Esophagus muscularis mucosa (tissue), 3 donors: Measurements from ENCODE around the gene SIRPG.

Experiments
- EP300 ChIP-seq: sonication (generic); formaldehyde crosslinking; IDR thresholded peaks from one replicate; pipeline ENCODE4 v1.6.1; 2017; ENCODE audit warnings: antibody characterized with exemption
- TF ChIP-seq, protein P1 (sequence below), 3 experiments: fragments of 200-600 bp in 2 of 3; fragments of 450-650 bp in 1 of 3; sonication (generic) in 2 of 3; IDR thresholded peaks; one replicate each; pipeline ENCODE4 v1.5.1; 2017 to 2019; ENCODE audit warnings: antibody characterized with exemption in 3 of 3, mild to moderate bottlenecking in 2 of 3, moderate library complexity in 1 of 3

DNA sequence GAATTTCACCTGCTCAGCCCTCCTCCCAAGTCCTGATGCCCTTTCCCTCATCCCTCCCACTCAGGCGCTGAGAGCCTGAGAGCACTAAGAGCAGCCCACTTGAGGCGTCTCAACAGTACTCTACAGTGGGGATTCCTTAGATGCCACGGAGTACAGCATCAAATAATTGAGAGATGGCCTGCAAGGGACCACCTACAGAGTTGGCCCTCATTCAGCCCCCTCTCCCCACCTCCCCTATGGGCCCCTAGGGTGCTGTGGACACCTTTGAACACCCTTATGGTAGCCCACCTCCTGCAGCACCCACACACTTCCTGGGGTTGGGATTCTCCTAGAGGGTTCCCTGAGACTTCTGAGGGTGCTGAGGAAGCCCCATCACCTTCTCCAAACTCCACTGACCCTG lies 37.1 kb upstream of the SIRPG start:
- TF ChIP-seq EP300 = no peak
- TF ChIP-seq, protein P1, sequence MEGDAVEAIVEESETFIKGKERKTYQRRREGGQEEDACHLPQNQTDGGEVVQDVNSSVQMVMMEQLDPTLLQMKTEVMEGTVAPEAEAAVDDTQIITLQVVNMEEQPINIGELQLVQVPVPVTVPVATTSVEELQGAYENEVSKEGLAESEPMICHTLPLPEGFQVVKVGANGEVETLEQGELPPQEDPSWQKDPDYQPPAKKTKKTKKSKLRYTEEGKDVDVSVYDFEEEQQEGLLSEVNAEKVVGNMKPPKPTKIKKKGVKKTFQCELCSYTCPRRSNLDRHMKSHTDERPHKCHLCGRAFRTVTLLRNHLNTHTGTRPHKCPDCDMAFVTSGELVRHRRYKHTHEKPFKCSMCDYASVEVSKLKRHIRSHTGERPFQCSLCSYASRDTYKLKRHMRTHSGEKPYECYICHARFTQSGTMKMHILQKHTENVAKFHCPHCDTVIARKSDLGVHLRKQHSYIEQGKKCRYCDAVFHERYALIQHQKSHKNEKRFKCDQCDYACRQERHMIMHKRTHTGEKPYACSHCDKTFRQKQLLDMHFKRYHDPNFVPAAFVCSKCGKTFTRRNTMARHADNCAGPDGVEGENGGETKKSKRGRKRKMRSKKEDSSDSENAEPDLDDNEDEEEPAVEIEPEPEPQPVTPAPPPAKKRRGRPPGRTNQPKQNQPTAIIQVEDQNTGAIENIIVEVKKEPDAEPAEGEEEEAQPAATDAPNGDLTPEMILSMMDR (IDR thresholded peaks at IDR 0.05) = no peak
